Fibroblast of skin of abdomen (primary cell): ENCODE data around the gene ASPSCR1.
"Not testable (repeated sequence)": the region's sequence is repeated elsewhere in the genome, so short reads cannot be mapped to it uniquely, and the experiment has no call there.

Experiments
- DNase-seq: peaks from one replicate; pipeline ENCODE4 v3.0.0-alpha.2; 2013

ASPSCR1 gene

GRCh38 chr17:81941484-81942166 is 35.8 kb upstream of the ASPSCR1 start:
- no peak for DNase-seq

DNA sequence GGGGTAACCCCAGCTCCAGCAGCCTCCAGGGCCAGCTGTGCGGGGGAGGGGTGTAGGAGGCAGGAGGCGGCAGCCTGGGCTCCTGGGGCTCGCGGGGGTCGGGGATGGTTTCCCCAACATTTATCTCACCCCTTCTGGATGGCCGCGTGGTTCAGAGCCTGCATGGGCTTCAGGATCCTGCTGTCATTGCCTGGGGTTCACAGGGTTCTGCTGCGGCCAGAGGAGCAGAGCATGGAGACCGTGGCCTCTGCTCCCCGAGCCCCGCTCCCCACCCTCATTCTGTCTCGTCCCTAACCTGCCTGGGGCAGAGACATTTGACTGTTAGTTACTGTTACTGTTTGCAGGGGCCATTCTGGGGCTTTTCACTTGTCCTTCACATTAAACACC is 35.3 kb upstream of the ASPSCR1 start:
- DNase-seq, result no peak

GRCh38 chr17:81944858-81945257 is 32.6 kb upstream of the ASPSCR1 start:
- DNase-seq, result no peak

GRCh38 chr17:81947189-81947588 is 30.2 kb upstream of the ASPSCR1 start, which contains the start of gene MYADML2:
Gene MYADML2, minus strand, starts transcription at chr17:81947233. Its CDS starts 5,492 bp downstream, at chr17:81941741.
- no peak for DNase-seq

- no peak for DNase-seq
Measured at GRCh38 chr17:81948635-81949378, 28.6 kb upstream of the ASPSCR1 start.

GRCh38 chr17:81950501-81950900 is 26.9 kb upstream of the ASPSCR1 start:
- DNase-seq, result no peak

DNA sequence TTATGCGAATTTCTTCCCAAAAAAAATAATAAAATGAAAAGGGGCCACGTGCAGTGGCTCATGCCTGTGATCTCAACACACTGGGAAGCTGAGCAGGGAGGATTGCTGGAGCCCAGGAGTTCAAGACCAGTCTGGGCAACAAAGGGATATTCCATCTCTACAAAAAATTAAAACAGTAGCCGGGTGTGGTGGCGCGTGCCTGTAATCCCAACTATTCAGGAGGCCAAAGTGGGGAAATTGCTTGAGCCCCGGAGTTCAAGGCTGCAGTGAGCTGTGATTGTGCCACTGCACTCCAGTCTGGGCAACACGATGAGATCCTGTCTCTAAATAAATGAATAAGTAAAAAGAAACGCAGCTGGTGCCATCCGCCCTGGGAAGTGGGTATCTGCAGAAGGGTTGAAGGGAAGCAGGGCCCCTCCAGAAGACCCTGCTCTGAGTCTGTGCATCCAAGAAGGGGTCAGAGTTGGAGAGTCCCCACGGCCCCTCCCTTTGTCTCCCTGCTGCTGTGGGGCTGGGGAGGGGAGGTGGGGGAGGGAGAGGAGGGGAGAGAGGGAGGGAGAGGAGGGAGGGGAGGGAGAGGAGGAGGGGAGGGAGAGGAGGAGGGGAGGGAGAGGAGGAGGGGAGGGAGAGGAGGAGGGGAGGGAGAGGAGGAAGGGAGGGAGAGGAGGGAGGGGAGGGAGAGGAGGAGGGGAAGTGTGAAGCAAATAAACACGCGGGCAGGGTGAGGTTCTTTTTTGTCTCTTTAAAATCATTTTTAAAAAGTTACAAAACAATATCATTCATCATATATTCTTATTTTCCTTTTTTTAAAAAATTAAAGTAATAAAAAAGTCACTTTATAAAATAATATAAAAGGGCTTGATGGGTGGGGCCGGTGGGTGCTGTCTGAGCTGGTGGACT is 25.4 kb upstream of the ASPSCR1 start:
- no peak for DNase-seq

DNA sequence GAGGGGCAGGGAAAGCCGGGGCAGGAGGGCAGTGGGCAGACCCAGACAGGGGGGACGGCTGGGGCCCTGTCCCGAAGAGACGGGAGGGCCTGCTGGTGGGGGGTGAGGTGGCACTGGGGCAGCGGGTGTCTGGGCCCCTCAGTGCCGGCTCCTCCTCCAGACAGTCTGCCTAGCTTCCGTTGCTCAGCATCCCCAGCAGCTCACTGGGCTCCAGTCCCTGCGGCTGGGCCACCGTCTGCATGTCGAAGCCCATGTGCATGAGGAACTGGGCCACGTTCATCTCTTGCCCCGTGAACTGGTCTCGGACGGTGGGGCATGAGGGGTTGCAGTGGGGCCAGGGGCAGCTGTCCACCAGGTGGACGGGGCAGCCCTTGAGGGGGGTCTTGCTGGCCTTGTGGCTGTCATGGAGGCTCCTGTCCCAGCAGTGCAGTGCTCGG is 24.6 kb upstream of the ASPSCR1 start:
- DNase-seq, result no peak

- DNase-seq, result not testable (repeated sequence)
Measured at GRCh38 chr17:81953443-81953842, 24.0 kb upstream of the ASPSCR1 start.

- no peak for DNase-seq
Measured at GRCh38 chr17:81954131-81955057, 23.0 kb upstream of the ASPSCR1 start.

- no peak for DNase-seq
Measured at GRCh38 chr17:81955058-81955681, 22.3 kb upstream of the ASPSCR1 start.

DNA sequence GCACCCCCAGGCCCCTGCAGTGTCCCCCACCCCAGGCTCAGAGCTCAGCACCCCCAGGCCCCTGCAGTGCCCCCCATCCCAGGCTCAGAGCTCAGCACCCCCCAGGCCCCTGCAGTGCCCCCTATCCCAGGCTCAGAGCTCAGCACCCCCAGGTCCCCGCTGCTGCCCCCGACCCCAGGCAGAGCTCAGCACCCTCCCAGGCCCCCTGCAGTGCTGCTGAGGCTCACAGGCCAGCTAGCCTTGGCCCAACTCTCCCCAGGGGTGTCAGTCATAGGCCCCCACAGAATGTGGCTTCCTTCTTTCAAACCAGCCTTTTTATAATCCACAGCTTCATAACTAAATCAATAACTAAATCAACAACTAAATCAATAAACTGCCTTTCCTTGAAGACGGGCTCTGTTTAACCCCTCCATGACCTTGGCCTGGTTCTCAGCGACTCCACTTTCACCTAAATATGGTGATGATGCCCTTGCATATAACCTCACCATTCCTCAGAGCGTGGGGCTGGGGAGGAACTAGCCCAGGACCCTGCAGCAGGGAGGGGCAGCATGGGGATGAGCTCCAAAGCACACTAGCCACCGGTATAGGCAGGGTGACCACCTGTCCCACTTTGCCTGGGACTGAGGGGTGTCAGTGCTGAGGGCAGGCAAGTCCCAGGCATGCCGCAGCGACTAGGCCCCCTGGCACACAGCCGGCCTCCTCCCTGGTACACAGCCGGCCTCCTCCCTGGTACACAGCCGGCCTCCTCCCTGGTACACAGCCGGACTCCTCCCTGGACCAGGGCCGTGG is 21.5 kb upstream of the ASPSCR1 start:
- DNase-seq, result no peak

GRCh38 chr17:81956607-81957589 is 20.5 kb upstream of the ASPSCR1 start:
- DNase-seq, result no peak

DNA sequence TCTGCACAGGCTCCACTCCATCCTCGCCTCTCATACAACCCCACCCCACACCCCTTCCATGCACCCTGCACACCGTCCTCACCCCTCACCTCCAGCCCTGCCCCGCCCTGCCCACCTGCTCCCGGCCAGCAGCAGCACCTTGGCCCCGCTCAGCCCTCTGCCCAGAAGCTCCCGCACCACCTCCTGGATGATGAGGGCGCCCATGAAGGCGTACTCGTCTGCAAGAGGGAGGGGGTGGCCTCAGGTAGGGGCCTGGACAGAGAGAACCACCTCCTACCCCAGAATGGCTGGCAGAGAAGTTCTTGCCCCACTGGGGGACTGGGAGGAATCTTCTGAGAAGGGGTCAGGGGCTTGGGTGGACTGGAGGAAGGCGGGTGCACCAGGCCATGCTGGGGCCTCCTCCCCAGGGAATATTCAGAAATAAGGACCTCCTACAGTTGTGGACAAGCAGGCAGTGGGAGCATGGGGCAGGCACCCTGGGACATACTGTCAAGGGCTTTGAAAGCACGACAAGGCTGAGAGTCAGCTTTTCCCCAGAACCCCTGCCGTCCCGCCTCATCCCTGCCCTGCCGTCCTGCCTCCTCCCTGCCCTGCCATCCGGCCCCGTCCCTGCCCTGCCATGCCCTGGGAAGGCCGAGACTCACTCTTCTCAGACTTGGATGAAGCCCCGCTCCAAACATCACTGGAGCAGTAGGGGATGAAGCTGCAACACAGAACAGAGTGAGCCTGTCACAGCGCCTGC is 19.6 kb upstream of the ASPSCR1 start:
- DNase-seq, result no peak

DNA sequence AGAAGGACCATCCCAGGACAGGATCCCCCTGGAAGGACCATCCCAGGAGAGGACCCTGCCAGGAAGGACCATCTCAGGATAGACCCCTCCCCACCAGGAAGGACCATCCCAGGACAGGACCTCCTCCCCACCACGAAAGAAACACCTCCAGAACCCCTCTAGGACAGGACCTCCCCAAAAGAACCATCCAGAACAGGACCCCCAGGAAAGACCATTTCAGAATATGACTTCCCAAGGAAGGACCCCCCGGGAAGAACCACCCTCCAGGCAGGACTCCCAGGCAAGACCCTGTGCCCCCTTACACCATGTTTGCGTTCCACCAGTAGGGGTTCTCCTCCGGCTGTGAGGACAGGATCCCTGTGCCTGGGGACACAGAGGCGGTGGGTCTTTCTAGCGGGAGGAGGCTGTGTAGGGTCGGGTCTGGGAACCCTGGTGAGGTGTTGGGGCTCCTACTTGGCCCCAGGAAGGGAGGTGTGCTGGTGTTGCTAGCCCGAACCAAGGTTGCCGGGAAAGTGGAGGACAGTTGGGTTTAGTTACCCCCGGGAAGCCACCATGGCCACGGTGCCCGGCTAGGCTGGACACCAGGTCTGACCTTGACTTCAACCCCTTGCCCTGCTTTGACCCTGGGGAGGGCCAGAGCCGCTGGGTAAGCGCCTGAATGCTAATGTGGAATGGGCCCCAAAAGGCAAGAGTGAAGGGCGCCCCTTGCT is 18.6 kb upstream of the ASPSCR1 start:
- no peak for DNase-seq

DNA sequence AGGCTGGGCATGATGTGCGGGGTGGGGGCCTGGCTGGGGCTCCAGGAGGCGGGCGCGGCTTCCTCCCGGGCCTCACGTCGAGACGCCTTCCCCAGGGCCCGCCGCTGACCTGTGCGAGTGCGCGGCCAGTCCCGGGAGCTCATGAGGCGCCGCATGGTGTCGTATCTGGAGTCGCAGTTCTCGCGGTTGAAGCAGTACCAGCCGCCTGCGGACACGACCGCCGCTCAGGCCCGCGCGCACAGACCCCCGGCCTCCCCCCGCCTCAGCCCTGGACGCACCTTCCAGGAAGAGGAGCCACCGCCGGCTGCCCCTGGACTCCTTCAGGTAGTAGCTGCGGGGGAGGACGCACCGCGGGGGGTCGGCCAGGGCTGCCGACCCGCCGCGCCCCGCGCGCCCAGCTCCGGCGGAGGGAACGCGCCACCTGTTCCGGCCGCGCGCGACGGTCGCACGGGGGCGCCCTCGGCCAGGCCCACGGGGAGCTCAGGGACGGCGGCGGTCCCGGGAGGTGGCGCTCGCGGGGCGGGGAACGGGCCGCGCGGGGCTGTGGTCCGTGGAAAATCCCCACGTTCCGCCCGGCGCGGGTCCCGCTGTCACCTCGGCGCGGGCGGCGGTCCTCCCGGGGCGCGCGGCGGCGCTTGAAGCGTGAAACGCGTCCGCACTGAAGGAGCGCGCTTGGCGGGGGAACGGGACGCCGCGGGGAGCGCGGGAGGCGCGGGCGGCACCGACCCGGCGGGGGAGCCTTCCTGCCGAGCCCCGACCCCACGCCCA is 17.9 kb upstream of the ASPSCR1 start:
- DNase-seq, result peak; percentile 36
